Activated naive CD4-positive, alpha-beta T cell (primary cell): ENCODE measurements around the gene C11orf24.

Source experiments
- DNase-seq, 4 experiments: peaks; one replicate each; lab custom pipeline; 2025; lab: John Stamatoyannopoulos, UW

Gene C11orf24

GRCh38 chr11:68270196-68271022 is 1.4 kb downstream of the C11orf24 start:
- DNase-seq = no peak

GRCh38 chr11:68269414-68270081 is 2.2 kb downstream of the C11orf24 start:
- no peak for DNase-seq

- DNase-seq = no peak
Measured at GRCh38 chr11:68267881-68268240, 3.9 kb downstream of the C11orf24 start.

GRCh38 chr11:68266936-68267880 is 4.6 kb downstream of the C11orf24 start:
- DNase-seq = no peak

GRCh38 chr11:68266121-68266891 is 5.5 kb downstream of the C11orf24 start:
- no peak for DNase-seq

GRCh38 chr11:68264741-68265540 is 6.8 kb downstream of the C11orf24 start:
- DNase-seq = no peak

- DNase-seq = no peak
Measured at GRCh38 chr11:68264244-68264643, 7.5 kb downstream of the C11orf24 start.

- DNase-seq = no peak
Measured at GRCh38 chr11:68263444-68264035, 8.2 kb downstream of the C11orf24 start.

- no peak for DNase-seq
Measured at GRCh38 chr11:68262544-68262827, 9.3 kb downstream of the C11orf24 start.

GRCh38 chr11:68261749-68262543 is 9.8 kb downstream of the C11orf24 start:
- no peak for DNase-seq

- no peak for DNase-seq
Measured at GRCh38 chr11:68261006-68261405, 10.8 kb downstream of the C11orf24 start.

- DNase-seq = no peak
Measured at GRCh38 chr11:68260484-68260883, 11.3 kb downstream of the C11orf24 start.

GRCh38 chr11:68259122-68259959 is 12.4 kb downstream of the C11orf24 start:
- DNase-seq = no peak

- no peak for DNase-seq
Measured at GRCh38 chr11:68258363-68258765, 13.4 kb downstream of the C11orf24 start.

- DNase-seq = peak; percentile 88 to 97 (median 96)
Measured at GRCh38 chr11:68257477-68258362, 14.1 kb downstream of the C11orf24 start.

- DNase-seq = no peak
Measured at GRCh38 chr11:68256331-68256741, 15.4 kb downstream of the C11orf24 start.

- DNase-seq = no peak
Measured at GRCh38 chr11:68255526-68255925, 16.2 kb downstream of the C11orf24 start.

GRCh38 chr11:68254421-68254820 is 17.4 kb downstream of the C11orf24 start:
- no peak for DNase-seq
